Erythroblast (primary cell): ENCODE measurements around the gene FIP1L1.

ENCODE experiments used
- GATA1 ChIP-seq: IDR thresholded peaks from 2 replicates; pipeline ENCODE4 v1.6.1; 2011; ENCODE audit warnings: low read depth, mild to moderate bottlenecking, control low read depth, low read length, moderate library complexity
- POLR2A ChIP-seq: IDR thresholded peaks from 2 replicates; pipeline ENCODE4 v1.6.1; 2011; ENCODE audit warnings: mild to moderate bottlenecking, low read length

DNA sequence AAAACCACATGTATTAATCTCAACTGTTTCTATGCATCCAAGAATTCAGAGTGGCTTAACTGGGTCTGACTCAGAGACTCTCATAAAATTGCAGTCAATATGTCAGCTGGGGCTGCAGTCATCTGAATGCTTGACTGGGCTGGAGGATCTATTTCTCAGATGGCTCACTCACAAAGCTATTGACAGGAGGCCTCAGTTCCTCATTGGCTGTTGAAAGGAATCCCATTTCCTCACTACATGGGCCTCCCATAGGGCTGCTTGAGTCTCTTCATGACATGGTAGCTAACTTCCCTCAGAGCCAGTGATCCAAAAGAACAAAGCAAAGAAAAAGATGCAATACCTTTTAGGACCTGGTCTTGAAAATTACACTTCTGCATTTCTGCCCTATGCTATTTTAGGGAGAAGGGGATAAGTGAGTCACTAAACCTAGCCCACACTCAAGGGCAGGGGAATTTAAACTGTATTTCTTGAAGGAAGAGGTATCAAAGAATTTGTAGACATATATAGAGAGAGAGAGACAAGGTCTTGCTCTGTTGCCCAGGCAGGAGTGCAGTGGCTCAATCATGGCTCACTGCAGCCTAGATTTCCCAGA, 21.4 kb upstream of the FIP1L1 start:
- no peak for TF ChIP-seq POLR2A
- TF ChIP-seq GATA1 = no peak
